ENCODE data around the gene IGFBP7. TPM values are rescaled to one million over a fixed set of nuclear protein-coding genes. Genes with fewer than 3 reads are reported as not detected.
A peak's percentile ranks its signal among the peaks of the same experiment; 100 is the strongest.

IGFBP7 gene
- total and polyA plus RNA-seq, 7 experiments from 2014 or later, result 0.37 to 16.7 (median 0.80) TPM; not detected in 3

DNA sequence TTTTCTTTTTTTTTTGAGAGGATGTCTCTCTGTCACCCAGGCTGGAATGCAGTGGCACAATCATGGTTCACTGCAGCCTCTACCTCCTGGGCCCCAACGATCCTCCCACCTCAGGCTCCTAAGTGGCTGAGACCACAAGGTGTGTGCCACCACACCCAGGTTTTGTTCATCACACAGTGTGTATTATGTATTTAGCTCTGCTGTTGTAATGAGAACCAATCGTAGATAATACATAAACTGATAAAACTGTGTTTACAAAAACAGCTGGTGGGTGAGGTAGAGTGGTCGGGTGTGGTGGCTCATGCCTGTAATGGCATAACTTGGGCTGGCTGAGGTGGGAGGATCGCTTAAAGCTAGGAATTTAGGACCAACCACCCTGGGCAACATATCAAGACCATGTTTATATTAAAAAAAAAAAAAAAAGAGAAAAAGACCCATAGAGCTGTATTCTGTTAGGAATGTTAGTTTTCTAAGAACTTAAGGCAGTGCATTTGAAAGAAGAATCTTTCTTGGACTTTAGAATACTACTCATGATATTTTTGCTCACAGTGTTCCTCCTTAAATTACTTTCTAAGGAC, 96.6 kb downstream of the IGFBP7 start:
- H3K4me1 Mint-ChIP-seq, result peaks cover 5 to 21% (median 11%) of the 10 kb centered on the region in 7 donors
- peak overlapping the region in 4 of 9 donors; percentile 25 to 47 (median 29) for H3K27ac Mint-ChIP-seq
- intact Hi-C loops (cut with micrococcal nuclease), result loop anchor here in 1 of 2 donors (2.0 kb wide), 1 partner anchor 19 kb away; no protein-coding TSS in a partner anchor
- no peaks in the 10 kb centered on the region for H3K27me3 ChIP-seq (ENCODE audit: control insufficient read depth in 2 of 2, insufficient read depth in 2 of 2, low read length in 2 of 2)
- H3K9me3 ChIP-seq (ENCODE audit: control insufficient read depth in 2 of 3, low read length in 3 of 3), result no peaks in the 10 kb centered on the region
- no peaks in the 10 kb centered on the region for H3K27me3 Mint-ChIP-seq
- peaks cover 15 to 74% (median 20%) of the 10 kb centered on the region in 3 experiments for H3K36me3 ChIP-seq (ENCODE audit: control insufficient read depth in 2 of 3, insufficient read depth in 3 of 3, low read length in 3 of 3)
- ChIA-PET POLR2A (no interaction called here), CTCF (no interaction called here)
- no peak overlapping the region for H3K27ac ChIP-seq (ENCODE audit: low read depth, low read length)
- H3K36me3 Mint-ChIP-seq, result peaks cover 11 to 48% (median 37%) of the 10 kb centered on the region in 5 donors
- H3K4me1 ChIP-seq (ENCODE audit: control insufficient read depth in 2 of 2, insufficient read depth in 2 of 2, low read length in 2 of 2), result no peaks in the 10 kb centered on the region
- DNase-seq (no peak), ATAC-seq (no peak)
- H3K4me3 Mint-ChIP-seq, result no peak overlapping the region
- no peak overlapping the region for H3K4me3 ChIP-seq (ENCODE audit: low read length)
- no peaks in the 10 kb centered on the region for H3K9me3 Mint-ChIP-seq

DNA sequence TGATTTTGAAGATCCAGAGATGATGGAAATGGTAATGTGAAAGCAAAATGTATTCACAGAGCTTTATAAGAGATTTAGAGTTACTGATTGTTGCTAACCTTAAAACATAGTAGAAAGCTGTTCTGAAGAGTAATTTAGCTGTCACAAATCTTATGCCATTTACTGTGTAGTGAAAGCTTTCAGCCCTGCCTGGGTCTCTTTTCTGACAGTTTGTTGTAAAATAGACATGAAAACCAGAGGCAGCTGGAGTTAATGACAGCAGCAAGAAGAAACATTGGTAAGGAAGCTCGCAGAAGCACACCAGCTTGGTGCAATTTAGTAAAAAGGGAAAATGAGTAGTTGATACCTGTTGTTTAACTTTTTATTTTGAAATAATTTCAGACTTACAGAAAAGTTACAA, 110.4 kb downstream of the IGFBP7 start:
- no peak for DNase-seq
- Mint-ChIP-seq H3K27ac (no peak overlapping the region), H3K36me3 (peaks cover 12 to 56% (median 36%) of the 10 kb centered on the region in 5 donors), H3K9me3 (no peaks in the 10 kb centered on the region), H3K4me1 (peaks cover 3 to 19% (median 12%) of the 10 kb centered on the region in 7 donors), H3K27me3 (no peaks in the 10 kb centered on the region), H3K4me3 (no peak overlapping the region)
- no peak for ATAC-seq
- POLR2A ChIA-PET, result no interaction called here
- Histone ChIP-seq H3K9me3 (ENCODE audit: control insufficient read depth in 2 of 3, low read length in 3 of 3) (no peaks in the 10 kb centered on the region), H3K4me3 (ENCODE audit: low read length) (no peak overlapping the region), H3K4me1 (ENCODE audit: control insufficient read depth in 2 of 2, insufficient read depth in 2 of 2, low read length in 2 of 2) (no peaks in the 10 kb centered on the region), H3K36me3 (ENCODE audit: control insufficient read depth in 2 of 3, insufficient read depth in 3 of 3, low read length in 3 of 3) (peaks cover 14 to 59% (median 17%) of the 10 kb centered on the region in 3 experiments), H3K27me3 (ENCODE audit: control insufficient read depth in 2 of 2, insufficient read depth in 2 of 2, low read length in 2 of 2) (no peaks in the 10 kb centered on the region), H3K27ac (ENCODE audit: low read depth, low read length) (no peak overlapping the region)
- intact Hi-C loops (cut with micrococcal nuclease), result no loop called here
- CTCF ChIA-PET, result no interaction called here

DNA sequence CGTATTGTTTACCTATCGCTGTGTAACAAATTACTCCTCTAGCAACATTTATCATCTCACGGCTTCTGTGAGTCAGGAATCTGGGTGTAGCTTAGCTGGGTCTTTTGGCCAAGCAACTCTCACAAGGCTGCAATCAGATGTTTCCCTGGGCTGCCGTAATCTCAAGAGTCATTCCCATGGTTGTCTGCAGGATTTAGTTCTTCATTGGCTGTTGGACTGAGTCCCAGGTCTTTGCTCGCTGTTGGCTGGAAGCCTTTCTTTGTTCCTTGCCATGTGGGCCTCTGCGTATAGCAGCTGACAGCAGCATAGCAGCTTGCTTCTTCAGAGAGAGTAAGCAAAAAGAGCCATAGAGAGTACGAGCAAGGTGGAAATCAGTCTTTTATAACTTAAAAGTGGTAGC, 114.7 kb downstream of the IGFBP7 start:
- H3K9me3 ChIP-seq (ENCODE audit: control insufficient read depth in 2 of 3, low read length in 3 of 3), result no peaks in the 10 kb centered on the region
- ATAC-seq (no peak), DNase-seq (no peak)
- CTCF ChIA-PET, result no interaction called here
- POLR2A ChIA-PET, result interaction anchor here (0.6 to 1.0 kb wide), 2 partner anchors 18 to 131 kb away, joined by 3 read pairs; partner anchors contain the start of gene NOA1
- peaks cover 22 to 65% (median 43%) of the 10 kb centered on the region in 5 donors for H3K36me3 Mint-ChIP-seq
- H3K4me3 Mint-ChIP-seq, result no peak overlapping the region
- no peaks in the 10 kb centered on the region for H3K27me3 ChIP-seq (ENCODE audit: control insufficient read depth in 2 of 2, insufficient read depth in 2 of 2, low read length in 2 of 2)
- H3K9me3 Mint-ChIP-seq, result no peaks in the 10 kb centered on the region
- intact Hi-C loops (cut with micrococcal nuclease), result loop anchor here in 1 of 2 donors (2.0 kb wide), 1 partner anchor 19 kb away; no protein-coding TSS in a partner anchor
- H3K4me1 ChIP-seq (ENCODE audit: control insufficient read depth in 2 of 2, insufficient read depth in 2 of 2, low read length in 2 of 2), result no peaks in the 10 kb centered on the region
- peak overlapping the region in 1 of 9 donors; percentile 36 for H3K27ac Mint-ChIP-seq
- H3K4me1 Mint-ChIP-seq, result peaks cover 18 to 49% (median 31%) of the 10 kb centered on the region in 7 donors
- H3K36me3 ChIP-seq (ENCODE audit: control insufficient read depth in 2 of 3, insufficient read depth in 3 of 3, low read length in 3 of 3), result peaks cover 17 to 73% (median 25%) of the 10 kb centered on the region in 3 experiments
- no peaks in the 10 kb centered on the region for H3K27me3 Mint-ChIP-seq
- no peak overlapping the region for H3K27ac ChIP-seq (ENCODE audit: low read depth, low read length)
- H3K4me3 ChIP-seq (ENCODE audit: low read length), result no peak overlapping the region

DNA sequence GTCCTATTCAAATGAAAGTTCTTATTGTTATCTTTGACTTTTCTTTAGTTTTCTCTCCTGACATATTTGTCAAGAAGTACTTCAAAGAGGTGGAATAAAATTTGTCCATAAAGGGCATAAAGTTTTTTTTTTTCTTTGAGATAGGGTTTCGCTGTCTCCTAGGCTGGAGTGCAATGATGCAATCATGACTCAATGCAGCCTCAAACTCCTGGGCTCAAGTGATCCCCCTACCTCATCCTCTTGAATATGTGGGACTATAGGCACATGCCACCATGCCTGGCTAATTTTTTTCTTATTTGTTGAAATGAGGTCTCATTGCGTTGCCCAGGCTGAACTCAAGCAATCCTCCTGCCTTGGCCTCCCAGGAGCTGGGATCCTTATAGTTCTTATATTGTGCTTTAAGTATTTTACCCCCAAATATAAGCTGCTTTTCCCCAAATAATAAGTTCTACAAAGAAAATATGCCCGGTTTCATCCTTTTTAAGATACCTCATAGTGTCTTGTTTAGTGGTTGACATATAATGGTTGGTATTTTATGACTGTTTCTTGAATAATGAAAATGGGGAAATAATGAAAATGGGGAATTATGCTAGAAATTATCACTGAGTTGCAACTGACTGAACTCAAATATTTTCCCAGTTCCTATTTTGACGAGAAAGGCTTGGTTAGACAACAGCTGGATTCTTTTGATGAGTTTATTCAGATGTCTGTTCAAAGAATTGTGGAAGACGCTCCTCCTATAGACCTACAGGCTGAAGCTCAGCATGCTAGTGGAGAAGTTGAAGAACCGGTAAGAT, 119.9 kb downstream of the IGFBP7 start:
- H3K4me1 Mint-ChIP-seq, result peaks cover 28 to 69% (median 42%) of the 10 kb centered on the region in 7 donors
- intact Hi-C loops (cut with micrococcal nuclease), result no loop called here
- H3K27me3 ChIP-seq (ENCODE audit: control insufficient read depth in 2 of 2, insufficient read depth in 2 of 2, low read length in 2 of 2), result no peaks in the 10 kb centered on the region
- H3K9me3 ChIP-seq (ENCODE audit: control insufficient read depth in 2 of 3, low read length in 3 of 3), result no peaks in the 10 kb centered on the region
- H3K27ac ChIP-seq (ENCODE audit: low read depth, low read length), result no peak overlapping the region
- peaks cover 11 to 59% (median 31%) of the 10 kb centered on the region in 5 donors for H3K36me3 Mint-ChIP-seq
- ATAC-seq (no peak), DNase-seq (no peak)
- peaks cover 18 to 77% (median 27%) of the 10 kb centered on the region in 3 experiments for H3K36me3 ChIP-seq (ENCODE audit: control insufficient read depth in 2 of 3, insufficient read depth in 3 of 3, low read length in 3 of 3)
- no peaks in the 10 kb centered on the region for H3K4me1 ChIP-seq (ENCODE audit: control insufficient read depth in 2 of 2, insufficient read depth in 2 of 2, low read length in 2 of 2)
- CTCF ChIA-PET, result interaction anchor here (1.5 kb wide), 1 partner anchor 8 kb away, joined by 3 read pairs; no protein-coding TSS in a partner anchor
- POLR2A ChIA-PET, result interaction anchor here (1.0 to 1.6 kb wide), 2 partner anchors 11 to 83 kb away, joined by 4 read pairs; partner anchors contain the start of genes POLR2B and REST
- peak overlapping the region in 3 of 9 donors; percentile 1 to 61 (median 11) for H3K27ac Mint-ChIP-seq
- H3K4me3 Mint-ChIP-seq, result no peak overlapping the region
- H3K4me3 ChIP-seq (ENCODE audit: low read length), result no peak overlapping the region
- H3K9me3 Mint-ChIP-seq, result no peaks in the 10 kb centered on the region
- H3K27me3 Mint-ChIP-seq, result no peaks in the 10 kb centered on the region

DNA sequence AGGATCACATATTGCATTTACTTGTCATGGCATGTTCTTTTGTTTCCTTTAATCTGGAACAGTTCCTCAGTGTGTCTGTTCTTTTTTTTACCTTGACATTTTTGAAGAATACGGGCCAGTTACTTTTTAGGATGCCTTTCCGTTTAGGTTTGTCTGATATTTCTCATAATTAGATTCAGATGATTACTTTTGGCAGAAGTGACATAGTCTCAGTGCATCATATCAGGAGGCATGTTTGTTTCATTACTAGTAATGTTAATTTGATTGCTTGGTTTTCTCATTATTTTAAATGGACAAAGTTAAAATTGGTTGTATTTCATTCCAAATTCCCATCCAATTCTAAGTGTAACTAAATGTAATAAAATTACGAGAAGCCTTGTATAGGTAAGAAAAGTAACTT, 123.2 kb downstream of the IGFBP7 start:
- Histone ChIP-seq H3K36me3 (ENCODE audit: control insufficient read depth in 2 of 3, insufficient read depth in 3 of 3, low read length in 3 of 3) (peaks cover 12 to 58% (median 21%) of the 10 kb centered on the region in 3 experiments), H3K4me1 (ENCODE audit: control insufficient read depth in 2 of 2, insufficient read depth in 2 of 2, low read length in 2 of 2) (peaks cover 3 to 18% of the 10 kb centered on the region in 2 donors), H3K4me3 (ENCODE audit: low read length) (no peak overlapping the region), H3K27me3 (ENCODE audit: control insufficient read depth in 2 of 2, insufficient read depth in 2 of 2, low read length in 2 of 2) (no peaks in the 10 kb centered on the region), H3K27ac (ENCODE audit: low read depth, low read length) (no peak overlapping the region), H3K9me3 (ENCODE audit: control insufficient read depth in 2 of 3, low read length in 3 of 3) (no peaks in the 10 kb centered on the region)
- intact Hi-C loops (cut with micrococcal nuclease), result no loop called here
- ChIA-PET CTCF (no interaction called here), POLR2A (no interaction called here)
- no peak overlapping the region for H3K4me3 Mint-ChIP-seq
- no peaks in the 10 kb centered on the region for H3K9me3 Mint-ChIP-seq
- H3K27ac Mint-ChIP-seq, result no peak overlapping the region
- H3K4me1 Mint-ChIP-seq, result peaks cover 42 to 81% (median 59%) of the 10 kb centered on the region in 7 donors
- no peak for DNase-seq
- peaks cover 15 to 49% (median 29%) of the 10 kb centered on the region in 5 donors for H3K36me3 Mint-ChIP-seq
- no peaks in the 10 kb centered on the region for H3K27me3 Mint-ChIP-seq
- no peak for ATAC-seq

DNA sequence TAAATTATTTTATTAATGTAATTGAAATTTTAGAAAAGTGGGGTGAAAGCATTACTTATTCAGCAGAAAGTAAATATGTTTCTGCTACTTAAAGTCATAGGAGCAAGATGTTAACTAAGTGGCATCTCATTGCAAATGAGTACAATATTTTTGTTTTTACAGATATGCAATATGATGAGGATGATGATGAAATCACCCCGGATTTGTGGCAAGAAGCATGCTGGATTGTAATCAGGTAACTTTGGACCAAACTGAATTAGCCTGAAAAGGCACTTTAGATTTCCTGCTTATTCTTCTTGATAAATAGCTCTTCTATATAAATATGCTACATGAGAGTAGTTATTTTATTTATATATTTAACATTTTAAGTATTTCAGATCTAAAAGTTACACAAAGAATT, 124.0 kb downstream of the IGFBP7 start:
- Mint-ChIP-seq H3K9me3 (no peaks in the 10 kb centered on the region), H3K4me1 (peaks cover 42 to 81% (median 59%) of the 10 kb centered on the region in 7 donors), H3K4me3 (no peak overlapping the region), H3K27me3 (no peaks in the 10 kb centered on the region), H3K27ac (no peak overlapping the region), H3K36me3 (peaks cover 8 to 43% (median 29%) of the 10 kb centered on the region in 5 donors)
- Histone ChIP-seq H3K27ac (ENCODE audit: low read depth, low read length) (no peak overlapping the region), H3K4me3 (ENCODE audit: low read length) (no peak overlapping the region), H3K4me1 (ENCODE audit: control insufficient read depth in 2 of 2, insufficient read depth in 2 of 2, low read length in 2 of 2) (peaks cover 8 to 25% of the 10 kb centered on the region in 2 donors), H3K36me3 (ENCODE audit: control insufficient read depth in 2 of 3, insufficient read depth in 3 of 3, low read length in 3 of 3) (peaks cover 11 to 51% (median 21%) of the 10 kb centered on the region in 3 experiments), H3K27me3 (ENCODE audit: control insufficient read depth in 2 of 2, insufficient read depth in 2 of 2, low read length in 2 of 2) (no peaks in the 10 kb centered on the region), H3K9me3 (ENCODE audit: control insufficient read depth in 2 of 3, low read length in 3 of 3) (no peaks in the 10 kb centered on the region)
- DNase-seq (no peak), ATAC-seq (no peak)
- CTCF ChIA-PET, result no interaction called here
- POLR2A ChIA-PET, result no interaction called here
- intact Hi-C loops (cut with micrococcal nuclease), result no loop called here

All from naive thymus-derived CD4-positive, alpha-beta T cell (primary cell).